Urothelium cell line (cell line): ENCODE measurements around the gene LRRC23.

ENCODE experiments used
- DNase-seq: peaks from one replicate; pipeline ENCODE4 v3.0.0; 2011; ENCODE audit warnings: low spot score, mixed read lengths
- FAIRE-seq: peaks from 2 replicates; lab custom pipeline; 2011; peaks lifted over from hg19 to GRCh38; lab: Jason Lieb, UNC

The LRRC23 gene

GRCh38 chr12:6955108-6956020 lies 50.7 kb downstream of the LRRC23 start:
- DNase-seq (no peak), FAIRE-seq (no peak)

- DNase-seq (no peak), FAIRE-seq (peak; percentile 20)
Measured at GRCh38 chr12:6956021-6956727, 51.6 kb downstream of the LRRC23 start.

- FAIRE-seq (peak; percentile 53), DNase-seq (no peak)
Measured at GRCh38 chr12:6957151-6957701, 52.6 kb downstream of the LRRC23 start.

GRCh38 chr12:6957741-6958608 lies 53.4 kb downstream of the LRRC23 start:
- FAIRE-seq (no peak), DNase-seq (no peak)

- DNase-seq (no peak), FAIRE-seq (no peak)
Measured at GRCh38 chr12:6958609-6959057, 54.0 kb downstream of the LRRC23 start.

- DNase-seq (no peak), FAIRE-seq (no peak)
Measured at GRCh38 chr12:6959058-6959804, 54.6 kb downstream of the LRRC23 start.

- FAIRE-seq: peak; percentile 9
Measured at GRCh38 chr12:6959805-6960592, 55.4 kb downstream of the LRRC23 start.

GRCh38 chr12:6960593-6961277 lies 56.1 kb downstream of the LRRC23 start:
- FAIRE-seq: no peak
- DNase-seq: no peak

More at GRCh38 chr12:6959805-6960592, 55.4 kb downstream of the LRRC23 start:
- no peak for DNase-seq

- DNase-seq: peak; percentile 52
- peak; percentile 32 for FAIRE-seq
Measured at GRCh38 chr12:6961278-6961694, 56.7 kb downstream of the LRRC23 start.

- DNase-seq: peak; percentile 76
- FAIRE-seq: peak; percentile 67
Measured at GRCh38 chr12:6961695-6962284, 57.2 kb downstream of the LRRC23 start.

GRCh38 chr12:6962285-6963015 lies 57.8 kb downstream of the LRRC23 start:
- FAIRE-seq (no peak), DNase-seq (no peak)

GRCh38 chr12:6963016-6963731 lies 58.6 kb downstream of the LRRC23 start:
- DNase-seq (no peak), FAIRE-seq (no peak)
